ENCODE measurements around the gene RPS3.

- no peak for TF ChIP-seq CTCF (IDR thresholded peaks at IDR 0.05; ENCODE audit: poor library complexity)
- TF ChIP-seq EZH2phosphoT487 (IDR thresholded peaks at IDR 0.05; ENCODE audit: low read depth, severe bottlenecking, unreplicated experiment) = no peak
These were observed 27.4 kb downstream of the RPS3 start for GRCh38 chr11:75426720-75427086.

All from hepatocyte (in vitro differentiated cells).